A673 (cell line): ENCODE results near the gene ADORA2A.

ENCODE experiments used
- EZH2 ChIP-seq: fragments of 200-600 bp; sonication (generic); IDR thresholded peaks from 2 replicates; pipeline ENCODE4 v1.6.1; 2017; ENCODE audit warnings: borderline replicate concordance, low read depth, mild to moderate bottlenecking, mixed read lengths, antibody characterized with exemption, low read length; ENCODE audit not compliant: poor library complexity, severe bottlenecking
- TF ChIP-seq, protein P1 (sequence below): fragments of 300-800, 200-600 bp; sonication (generic); conservative IDR thresholded peaks from 2 replicates; pipeline ENCODE4 v1.5.1; 2017; ENCODE audit warnings: low read depth, mild to moderate bottlenecking, antibody characterized with exemption, low read length, moderate library complexity, mixed read lengths

DNA sequence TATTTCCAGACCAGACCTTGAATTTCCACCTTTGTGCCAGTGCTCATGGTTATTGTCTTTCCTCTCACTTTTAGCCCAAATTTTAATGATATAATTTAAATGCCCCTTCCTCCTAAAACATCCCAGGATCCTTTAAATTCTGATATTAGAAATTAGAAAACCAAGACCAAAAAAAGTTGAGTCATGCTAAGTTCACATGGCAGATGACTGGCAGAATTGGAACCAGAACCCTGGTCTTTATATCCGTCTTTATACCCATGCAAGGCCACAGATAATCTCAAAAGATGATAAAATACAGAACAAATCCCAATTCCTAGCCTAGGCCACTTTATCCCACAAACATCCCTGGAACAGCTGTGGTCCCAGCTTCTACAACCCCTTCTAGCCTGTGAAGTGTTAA, 26.5 kb downstream of the ADORA2A start:
- TF ChIP-seq, protein P1, sequence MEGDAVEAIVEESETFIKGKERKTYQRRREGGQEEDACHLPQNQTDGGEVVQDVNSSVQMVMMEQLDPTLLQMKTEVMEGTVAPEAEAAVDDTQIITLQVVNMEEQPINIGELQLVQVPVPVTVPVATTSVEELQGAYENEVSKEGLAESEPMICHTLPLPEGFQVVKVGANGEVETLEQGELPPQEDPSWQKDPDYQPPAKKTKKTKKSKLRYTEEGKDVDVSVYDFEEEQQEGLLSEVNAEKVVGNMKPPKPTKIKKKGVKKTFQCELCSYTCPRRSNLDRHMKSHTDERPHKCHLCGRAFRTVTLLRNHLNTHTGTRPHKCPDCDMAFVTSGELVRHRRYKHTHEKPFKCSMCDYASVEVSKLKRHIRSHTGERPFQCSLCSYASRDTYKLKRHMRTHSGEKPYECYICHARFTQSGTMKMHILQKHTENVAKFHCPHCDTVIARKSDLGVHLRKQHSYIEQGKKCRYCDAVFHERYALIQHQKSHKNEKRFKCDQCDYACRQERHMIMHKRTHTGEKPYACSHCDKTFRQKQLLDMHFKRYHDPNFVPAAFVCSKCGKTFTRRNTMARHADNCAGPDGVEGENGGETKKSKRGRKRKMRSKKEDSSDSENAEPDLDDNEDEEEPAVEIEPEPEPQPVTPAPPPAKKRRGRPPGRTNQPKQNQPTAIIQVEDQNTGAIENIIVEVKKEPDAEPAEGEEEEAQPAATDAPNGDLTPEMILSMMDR: no peak
- no peak for TF ChIP-seq EZH2
